H1 (cell line): Measurements from ENCODE around the gene PLEKHN1. TPM values are rescaled to one million over a fixed set of nuclear protein-coding genes. Genes with fewer than 3 reads are reported as not detected.

Experiments used
- EGR1 ChIP-seq: IDR thresholded peaks from 2 replicates; pipeline ENCODE4 v1.6.1; 2011; ENCODE audit warnings: low read depth, low read length, borderline replicate concordance
- EP300 ChIP-seq, 2 experiments: IDR thresholded peaks; 1 replicate in 1 of 2; 2 replicates in 1 of 2; pipeline ENCODE4 v1.6.1; 2011 to 2012; ENCODE audit warnings: low read depth in 2 of 2, low read length in 2 of 2, mild to moderate bottlenecking in 2 of 2, borderline replicate concordance in 1 of 2, inconsistent platforms in 1 of 2, moderate library complexity in 1 of 2
- MAFK ChIP-seq: IDR thresholded peaks from 2 replicates; pipeline ENCODE4 v1.6.1; 2012; ENCODE audit warnings: low read depth, mild to moderate bottlenecking, improper control_type of control experiment, low read length
- USF2 ChIP-seq: IDR thresholded peaks from 2 replicates; pipeline ENCODE4 v1.6.1; 2011; ENCODE audit warnings: low read length, improper control_type of control experiment
- polyA plus RNA-seq, 7 experiments: library from polyadenylated mRNA; depleted of rRNA in 3 of 7; stranded (reverse) in 5 of 7; unstranded in 2 of 7; fragments of >200 nt in 5 of 7; fragments of 200-250 nt in 2 of 7; gene quantifications; 1 replicate in 5 of 7; 2 replicates in 1 of 7; 4 replicates in 1 of 7; pipeline versions ENCODE4 v1.2.1 to v1.2.3, GENCODE V29; 2011 to 2013; ENCODE audit warnings: missing spikeins in 2 of 7, mixed read lengths in 2 of 7
- total RNA-seq: library from RNA; stranded (reverse); fragmentation: NEBNext Ultra II Directional; extraction: Animal tissue kit (Norgen Biotek cat#: 25700); gene quantifications from 2 replicates; pipeline ENCODE4 v1.2.1, GENCODE V29; 2021

PLEKHN1 gene
- total and polyA plus RNA-seq, 2 of the 8 experiments (the other 6 are each of a cell fraction or from before 2014, with no cell fraction given) = 0.39 to 1.5 TPM

- TF ChIP-seq USF2 (no peak), MAFK (no peak), EGR1 (no peak), EP300 (IDR thresholded peaks at IDR 0.05; ENCODE audit: borderline replicate concordance in 1 of 2, low read depth in 2 of 2, low read length in 2 of 2) (no peak)
Measured at GRCh38 chr1:972726-973458, 6.6 kb downstream of the PLEKHN1 start (continued).
